Measurements from ENCODE around the gene EML1.

The EML1 gene

DNA sequence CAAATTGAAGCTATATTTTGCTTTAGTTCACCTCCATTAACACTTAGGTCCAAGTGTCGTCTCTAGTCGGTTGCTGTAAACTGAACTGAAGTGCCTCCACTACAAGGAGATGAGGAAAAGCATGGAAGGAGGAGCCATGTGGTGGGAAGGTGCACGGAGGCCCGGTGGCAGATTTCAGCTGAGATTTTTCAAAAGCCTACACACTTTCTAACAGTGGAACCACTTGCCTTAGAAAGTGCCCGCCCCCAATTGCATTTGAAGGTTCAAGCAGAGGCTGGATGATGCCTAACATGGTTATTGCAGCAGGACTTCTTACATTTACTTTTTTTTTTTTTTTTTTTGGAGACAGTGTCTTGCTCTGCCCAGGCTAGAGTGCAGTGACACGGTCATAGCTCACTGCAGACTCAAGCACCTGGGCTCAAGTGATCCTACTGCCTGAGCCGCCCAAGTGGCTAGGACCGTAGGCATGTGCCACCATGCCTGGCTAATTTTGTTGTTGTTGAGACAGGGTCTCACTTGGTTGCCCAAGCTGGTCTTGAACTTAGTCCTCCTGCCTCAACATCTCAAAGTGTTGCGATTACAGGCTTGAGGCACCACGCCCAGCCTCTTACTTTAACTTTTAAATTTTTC lies 27.6 kb downstream of the EML1 start:
- Histone ChIP-seq H3K27ac (no peak overlapping the region), H3K4me3 (no peak overlapping the region), H3K9me3 (no peaks in the 10 kb centered on the region), H3K36me3 (no peaks in the 10 kb centered on the region), H3K4me1 (no peaks in the 10 kb centered on the region), H3K27me3 (no peaks in the 10 kb centered on the region)
- TF ChIP-seq, protein P1, sequence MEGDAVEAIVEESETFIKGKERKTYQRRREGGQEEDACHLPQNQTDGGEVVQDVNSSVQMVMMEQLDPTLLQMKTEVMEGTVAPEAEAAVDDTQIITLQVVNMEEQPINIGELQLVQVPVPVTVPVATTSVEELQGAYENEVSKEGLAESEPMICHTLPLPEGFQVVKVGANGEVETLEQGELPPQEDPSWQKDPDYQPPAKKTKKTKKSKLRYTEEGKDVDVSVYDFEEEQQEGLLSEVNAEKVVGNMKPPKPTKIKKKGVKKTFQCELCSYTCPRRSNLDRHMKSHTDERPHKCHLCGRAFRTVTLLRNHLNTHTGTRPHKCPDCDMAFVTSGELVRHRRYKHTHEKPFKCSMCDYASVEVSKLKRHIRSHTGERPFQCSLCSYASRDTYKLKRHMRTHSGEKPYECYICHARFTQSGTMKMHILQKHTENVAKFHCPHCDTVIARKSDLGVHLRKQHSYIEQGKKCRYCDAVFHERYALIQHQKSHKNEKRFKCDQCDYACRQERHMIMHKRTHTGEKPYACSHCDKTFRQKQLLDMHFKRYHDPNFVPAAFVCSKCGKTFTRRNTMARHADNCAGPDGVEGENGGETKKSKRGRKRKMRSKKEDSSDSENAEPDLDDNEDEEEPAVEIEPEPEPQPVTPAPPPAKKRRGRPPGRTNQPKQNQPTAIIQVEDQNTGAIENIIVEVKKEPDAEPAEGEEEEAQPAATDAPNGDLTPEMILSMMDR (IDR thresholded peaks at IDR 0.05) = no peak
- intact Hi-C loops (cut with DNase I; ENCODE audit: low total_unique reads) = no loop called here
- no peak for DNase-seq

DNA sequence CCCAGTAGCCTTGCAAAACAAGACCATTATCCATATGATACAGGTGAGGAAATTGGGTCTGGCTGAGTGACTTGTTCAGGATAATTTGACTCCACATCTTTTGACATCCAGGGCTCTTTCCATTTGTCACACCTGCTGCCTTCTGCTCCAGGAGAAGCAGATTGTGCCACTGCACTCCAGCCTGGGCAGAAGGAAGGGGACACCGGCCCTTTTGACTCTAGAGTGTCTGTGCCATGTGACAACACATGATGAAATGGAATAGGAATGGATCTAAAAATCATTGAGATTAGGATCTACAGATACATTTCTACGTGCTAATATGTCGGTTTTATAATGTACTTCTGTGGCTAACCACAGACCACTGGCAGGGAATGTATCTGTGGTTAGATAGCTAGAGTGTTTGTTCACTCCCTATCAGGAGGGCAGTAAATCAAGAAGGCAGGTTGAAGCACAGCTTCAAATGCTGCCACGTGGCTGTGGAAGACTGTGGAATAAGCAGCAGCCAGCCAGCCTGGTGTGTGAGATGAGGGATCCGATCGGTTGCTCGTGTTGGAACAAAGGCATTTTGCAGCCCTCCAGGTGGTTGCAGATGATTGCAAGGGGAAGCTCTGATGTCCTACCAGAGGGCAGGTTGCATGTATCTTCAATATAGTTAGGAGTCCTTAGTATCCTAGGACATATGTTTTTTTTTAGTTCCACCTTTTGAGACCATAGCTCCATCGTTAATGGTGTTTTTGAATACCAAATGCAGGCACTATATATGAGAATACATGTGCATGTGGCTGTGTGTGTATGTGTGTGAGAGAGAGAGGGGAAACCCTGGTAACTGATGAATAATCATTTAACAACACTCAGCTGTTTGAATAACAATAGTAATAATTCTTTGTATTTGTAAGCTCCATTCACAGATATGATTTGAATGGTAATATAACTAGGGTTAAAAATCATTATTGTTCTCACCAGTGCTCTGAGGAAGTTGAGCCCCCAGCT lies 28.6 kb downstream of the EML1 start:
- Histone ChIP-seq H3K27me3 (no peaks in the 10 kb centered on the region), H3K36me3 (no peaks in the 10 kb centered on the region), H3K4me1 (no peaks in the 10 kb centered on the region), H3K27ac (no peak overlapping the region), H3K9me3 (no peaks in the 10 kb centered on the region), H3K4me3 (no peak overlapping the region)
- TF ChIP-seq, protein P1 (IDR thresholded peaks at IDR 0.05) = no peak
- DNase-seq = no peak
- intact Hi-C loops (cut with DNase I; ENCODE audit: low total_unique reads) = no loop called here

DNA sequence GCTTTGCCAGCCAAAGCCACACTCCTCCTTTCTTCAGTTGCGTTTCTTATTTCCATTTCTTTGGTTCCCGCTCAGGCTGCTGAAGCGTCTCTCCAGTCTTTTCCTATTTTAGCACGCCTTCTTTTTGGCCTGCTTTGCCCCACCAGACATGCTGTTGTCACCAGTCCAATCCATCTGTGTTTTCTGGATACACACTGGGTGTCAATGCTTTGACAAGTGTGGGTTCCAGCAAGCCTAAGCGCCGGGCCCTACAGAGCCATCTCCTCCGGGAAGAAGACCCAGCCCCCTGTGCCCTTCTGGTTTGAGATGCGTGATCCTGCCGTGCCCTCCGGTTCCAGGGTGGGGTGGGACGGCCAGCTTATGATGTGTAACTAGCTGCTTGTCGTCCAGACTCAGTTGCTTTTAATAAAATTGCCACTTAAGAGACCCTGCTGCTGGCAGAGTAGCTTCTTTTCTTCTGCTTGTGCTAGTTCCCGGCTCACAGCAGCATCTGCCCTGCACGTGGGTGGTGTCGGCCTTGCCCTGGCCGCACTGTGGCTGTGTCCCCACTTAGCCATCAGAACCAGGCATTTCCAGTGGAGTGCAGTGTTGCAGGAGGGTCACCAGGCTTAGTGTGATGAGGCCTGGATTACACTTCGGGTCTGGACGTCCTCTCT lies 29.7 kb downstream of the EML1 start:
- intact Hi-C loops (cut with DNase I; ENCODE audit: low total_unique reads) = no loop called here

DNA sequence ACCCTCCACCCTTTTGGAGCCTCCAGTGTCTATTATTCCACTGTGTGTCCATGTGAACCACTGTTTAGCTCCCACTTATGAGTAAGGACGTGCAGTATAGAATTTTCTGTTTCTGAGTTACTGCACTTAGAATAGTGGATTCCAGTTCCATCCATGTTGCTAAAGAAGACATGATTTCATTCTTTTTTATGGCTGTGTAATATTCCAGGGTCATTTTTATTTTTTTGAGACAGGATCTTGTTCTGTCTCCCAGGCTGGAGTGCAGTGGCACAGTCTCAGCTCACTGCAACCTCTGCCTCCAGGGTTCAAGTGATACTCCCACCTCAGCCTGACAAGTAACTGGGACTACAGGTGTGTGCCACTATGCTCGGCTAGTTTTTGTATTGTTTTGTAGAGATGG lies 31.6 kb downstream of the EML1 start:
- no peak overlapping the region for H3K27ac ChIP-seq
- DNase-seq = no peak
- H3K4me3 ChIP-seq = no peak overlapping the region
- H3K27me3 ChIP-seq = no peaks in the 10 kb centered on the region
- intact Hi-C loops (cut with DNase I; ENCODE audit: low total_unique reads) = no loop called here
- TF ChIP-seq, protein P1 (IDR thresholded peaks at IDR 0.05) = no peak
- no peaks in the 10 kb centered on the region for H3K4me1 ChIP-seq
- no peaks in the 10 kb centered on the region for H3K36me3 ChIP-seq
- H3K9me3 ChIP-seq = no peaks in the 10 kb centered on the region

More for the DNA sequence above, 29.7 kb downstream of the EML1 start:
- no peak for DNase-seq
- TF ChIP-seq, protein P1 (IDR thresholded peaks at IDR 0.05) = no peak
- Histone ChIP-seq H3K4me3 (no peak overlapping the region), H3K27ac (no peak overlapping the region), H3K36me3 (no peaks in the 10 kb centered on the region), H3K4me1 (no peaks in the 10 kb centered on the region), H3K9me3 (no peaks in the 10 kb centered on the region), H3K27me3 (no peaks in the 10 kb centered on the region)

DNA sequence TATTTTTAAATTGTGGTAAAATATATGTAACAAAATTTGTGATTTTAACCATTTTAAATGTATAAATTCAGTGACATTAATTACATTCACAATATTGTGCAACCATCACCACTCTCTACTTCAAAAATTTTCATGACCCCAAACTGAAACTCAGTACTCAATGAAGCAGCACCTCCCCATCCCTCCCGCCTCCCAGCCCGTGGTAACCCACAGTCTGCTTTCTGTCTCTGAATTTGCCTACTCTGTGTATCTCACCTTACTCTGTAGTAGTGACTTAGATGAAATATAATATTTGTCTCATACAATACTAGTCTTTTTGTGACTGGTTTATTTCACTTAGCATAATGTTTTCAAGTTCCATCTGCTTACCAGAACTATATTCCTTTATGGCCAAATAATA lies 36.2 kb downstream of the EML1 start:
- Histone ChIP-seq H3K27me3 (no peaks in the 10 kb centered on the region), H3K4me3 (no peak overlapping the region), H3K27ac (no peak overlapping the region), H3K4me1 (no peaks in the 10 kb centered on the region), H3K9me3 (no peaks in the 10 kb centered on the region), H3K36me3 (no peaks in the 10 kb centered on the region)
- TF ChIP-seq, protein P1 (IDR thresholded peaks at IDR 0.05) = no peak
- DNase-seq = no peak
- intact Hi-C loops (cut with DNase I; ENCODE audit: low total_unique reads) = no loop called here

Data from tibial artery (tissue), 4 donors.